NT2/D1 (cell line): ENCODE data around the gene ABLIM2.

ENCODE experiments used
- DNase-seq: peaks from one replicate; pipeline ENCODE4 v3.0.0-alpha.2; 2011; ENCODE audit warnings: low read depth, low spot score
- H3K27me3 ChIP-seq: 2 replicates; pipeline ENCODE4 v1.6.0; 2011; ENCODE audit warnings: mild to moderate bottlenecking; ENCODE audit not compliant: insufficient read length, insufficient read depth
- H3K36me3 ChIP-seq: 2 replicates; pipeline ENCODE4 v1.6.1; 2011; ENCODE audit warnings: mild to moderate bottlenecking, low read length, mixed read lengths; ENCODE audit not compliant: insufficient read depth, insufficient read length
- H3K4me1 ChIP-seq: 2 replicates; pipeline ENCODE4 v1.5.1; 2011; ENCODE audit not compliant: insufficient read depth, insufficient read length
- H3K4me3 ChIP-seq: 2 replicates; pipeline ENCODE4 v1.5.1; 2011; ENCODE audit warnings: low read depth; ENCODE audit not compliant: insufficient read length
- H3K9ac ChIP-seq: 2 replicates; pipeline ENCODE4 v1.6.0; 2011; ENCODE audit warnings: low read depth; ENCODE audit not compliant: insufficient read length
- H3K9me3 ChIP-seq: 2 replicates; pipeline ENCODE4 v1.5.1; 2011; ENCODE audit warnings: mild to moderate bottlenecking, low read length; ENCODE audit not compliant: insufficient read depth
- SUZ12 ChIP-seq: IDR thresholded peaks from 2 replicates; pipeline ENCODE4 v1.6.1; 2011; ENCODE audit not compliant: insufficient read length, insufficient read depth; ENCODE audit errors: extremely low read depth
- YY1 ChIP-seq: IDR thresholded peaks from 2 replicates; pipeline ENCODE4 v1.6.1; 2011; ENCODE audit not compliant: insufficient read length, insufficient read depth
- ZNF274 ChIP-seq: IDR thresholded peaks from 2 replicates; pipeline ENCODE4 v1.6.1; 2011; ENCODE audit warnings: mild to moderate bottlenecking, low read depth, low read length

Gene ABLIM2

GRCh38 chr4:7971881-7972500 lies 186.6 kb downstream of the ABLIM2 start:
- no peak for DNase-seq

GRCh38 chr4:7971159-7971631 lies 187.4 kb downstream of the ABLIM2 start:
- peaks cover 28% of the 10 kb centered on the region for H3K4me1 ChIP-seq
- H3K36me3 ChIP-seq: no peaks in the 10 kb centered on the region
- peak overlapping the region; percentile 73 for H3K9ac ChIP-seq
- DNase-seq: no peak
- TF ChIP-seq ZNF274: no peak
- no peak for TF ChIP-seq YY1
- TF ChIP-seq SUZ12: no peak
- no peak overlapping the region for H3K4me3 ChIP-seq
- no peaks in the 10 kb centered on the region for H3K27me3 ChIP-seq
- no peaks in the 10 kb centered on the region for H3K9me3 ChIP-seq

More at GRCh38 chr4:7971881-7972500, 186.6 kb downstream of the ABLIM2 start:
- Histone ChIP-seq H3K9ac (peak overlapping the region; percentile 37), H3K4me1 (peaks cover 28% of the 10 kb centered on the region), H3K4me3 (no peak overlapping the region), H3K36me3 (no peaks in the 10 kb centered on the region), H3K27me3 (no peaks in the 10 kb centered on the region), H3K9me3 (no peaks in the 10 kb centered on the region)
- TF ChIP-seq SUZ12: no peak
- no peak for TF ChIP-seq ZNF274
- no peak for TF ChIP-seq YY1

- H3K9ac ChIP-seq: peak overlapping the region; percentile 73
- no peak for DNase-seq
- H3K9me3 ChIP-seq: no peaks in the 10 kb centered on the region
- peaks cover 29% of the 10 kb centered on the region for H3K4me1 ChIP-seq
- TF ChIP-seq SUZ12 (no peak), ZNF274 (no peak), YY1 (no peak)
- H3K36me3 ChIP-seq: no peaks in the 10 kb centered on the region
- H3K27me3 ChIP-seq: no peaks in the 10 kb centered on the region
- H3K4me3 ChIP-seq: no peak overlapping the region
Observed at GRCh38 chr4:7970361-7970946, 188.2 kb downstream of the ABLIM2 start.

- peaks cover 32% of the 10 kb centered on the region for H3K4me1 ChIP-seq
- TF ChIP-seq YY1 (no peak), ZNF274 (no peak), SUZ12 (no peak)
- H3K36me3 ChIP-seq: no peaks in the 10 kb centered on the region
- no peaks in the 10 kb centered on the region for H3K27me3 ChIP-seq
- no peaks in the 10 kb centered on the region for H3K9me3 ChIP-seq
- no peak overlapping the region for H3K4me3 ChIP-seq
- DNase-seq: no peak
- no peak overlapping the region for H3K9ac ChIP-seq
Observed at GRCh38 chr4:7968262-7968896, 190.2 kb downstream of the ABLIM2 start.

- no peaks in the 10 kb centered on the region for H3K36me3 ChIP-seq
- no peak overlapping the region for H3K4me3 ChIP-seq
- no peaks in the 10 kb centered on the region for H3K9me3 ChIP-seq
- no peak for DNase-seq
- peaks cover 35% of the 10 kb centered on the region for H3K4me1 ChIP-seq
- TF ChIP-seq ZNF274 (no peak), SUZ12 (no peak), YY1 (no peak)
- H3K27me3 ChIP-seq: no peaks in the 10 kb centered on the region
- H3K9ac ChIP-seq: no peak overlapping the region
Observed at GRCh38 chr4:7967501-7968261, 190.9 kb downstream of the ABLIM2 start.

- H3K36me3 ChIP-seq: no peaks in the 10 kb centered on the region
- no peaks in the 10 kb centered on the region for H3K27me3 ChIP-seq
- H3K9me3 ChIP-seq: no peaks in the 10 kb centered on the region
- peaks cover 30% of the 10 kb centered on the region for H3K4me1 ChIP-seq
- no peak overlapping the region for H3K4me3 ChIP-seq
- no peak for TF ChIP-seq YY1
- TF ChIP-seq SUZ12: no peak
- no peak for TF ChIP-seq ZNF274
- no peak overlapping the region for H3K9ac ChIP-seq
- DNase-seq: no peak
Observed at GRCh38 chr4:7967063-7967440, 191.6 kb downstream of the ABLIM2 start.

- TF ChIP-seq YY1: no peak
- no peak for TF ChIP-seq SUZ12
- TF ChIP-seq ZNF274: no peak
- Histone ChIP-seq H3K36me3 (no peaks in the 10 kb centered on the region), H3K9me3 (no peaks in the 10 kb centered on the region), H3K4me3 (no peak overlapping the region), H3K27me3 (no peaks in the 10 kb centered on the region), H3K4me1 (peaks cover 24% of the 10 kb centered on the region), H3K9ac (peak overlapping the region; percentile 39)
- DNase-seq: no peak
Observed at GRCh38 chr4:7966281-7967062, 192.1 kb downstream of the ABLIM2 start.
